LNCAP (cell line): Measurements from ENCODE around the gene IFT57.

ENCODE experiments used
- CTCF ChIP-seq: fragments of 450-650 bp; IDR thresholded peaks from 2 replicates; pipeline ENCODE4 v1.5.1; 2017; ENCODE audit warnings: mild to moderate bottlenecking

Gene IFT57

GRCh38 chr3:108189440-108189839 is 32.8 kb downstream of the IFT57 start:
- no peak for TF ChIP-seq CTCF

GRCh38 chr3:108185536-108185935 is 36.7 kb downstream of the IFT57 start:
- TF ChIP-seq CTCF: no peak

GRCh38 chr3:108184824-108185223 is 37.4 kb downstream of the IFT57 start:
- TF ChIP-seq CTCF: no peak

GRCh38 chr3:108183971-108184370 is 38.3 kb downstream of the IFT57 start:
- no peak for TF ChIP-seq CTCF

GRCh38 chr3:108183181-108183580 is 39.0 kb downstream of the IFT57 start:
- TF ChIP-seq CTCF: no peak

- TF ChIP-seq CTCF: no peak
Observed at GRCh38 chr3:108182339-108182738, 39.9 kb downstream of the IFT57 start.

GRCh38 chr3:108181172-108181571 is 41.1 kb downstream of the IFT57 start:
- TF ChIP-seq CTCF: no peak

GRCh38 chr3:108180194-108180593 is 42.0 kb downstream of the IFT57 start:
- no peak for TF ChIP-seq CTCF
